OCI-LY7 (cell line): ENCODE data around the gene KRTDAP.

Source experiments
- CTCF ChIP-seq: fragments of 200-600 bp; sonication (generic); conservative IDR thresholded peaks from 2 replicates; pipeline ENCODE4 v1.5.1; 2014; ENCODE audit warnings: mild to moderate bottlenecking, antibody characterized with exemption, low read length, moderate library complexity, mixed read lengths
- EZH2phosphoT487 ChIP-seq: fragments of 200-600 bp; sonication (generic); IDR thresholded peaks from 2 replicates; pipeline ENCODE4 v1.6.1; 2018; ENCODE audit warnings: low read depth, borderline replicate concordance, mild to moderate bottlenecking, mixed run types, antibody characterized with exemption, low read length, moderate library complexity, mixed read lengths

DNA sequence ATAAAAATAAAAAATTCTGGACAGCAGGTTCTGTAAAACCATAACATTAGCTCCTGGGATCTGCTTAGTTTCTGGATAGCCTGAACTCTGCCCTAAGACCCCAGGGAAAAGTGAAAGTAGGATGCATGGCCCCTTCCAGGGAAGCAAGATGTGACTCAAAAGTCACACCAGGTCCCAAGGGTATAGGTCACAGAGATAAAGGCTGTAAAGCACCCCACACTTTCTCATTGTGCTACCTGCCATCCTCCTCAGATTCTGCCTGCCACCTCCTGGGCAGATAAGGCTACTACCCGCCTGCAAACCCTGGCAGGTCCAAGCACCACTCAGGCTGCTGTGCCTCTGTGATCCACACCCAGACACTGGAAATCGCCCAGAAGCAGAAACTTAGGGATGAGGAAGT is 21.6 kb downstream of the KRTDAP start:
- TF ChIP-seq CTCF (peak; percentile 81), EZH2phosphoT487 (no peak)
